GM20431 (cell line): ENCODE data around the gene CA11.

Source experiments
- in situ Hi-C: fragments of 300-500 bp; cut with MseI, MboI; formaldehyde crosslinking; loops from one replicate; pipeline ENCODE4 v1.15.0; 2020; ENCODE audit warnings: low sequenced_read_pairs; ENCODE audit not compliant: unreplicated experiment

The CA11 gene

GRCh38 chr19:48596679-48597465 is 49.1 kb downstream of the CA11 start:
- in situ Hi-C loops, result no loop called here

- in situ Hi-C loops, result no loop called here
Measured at GRCh38 chr19:48596237-48596636, 49.8 kb downstream of the CA11 start.

- in situ Hi-C loops, result no loop called here
Measured at GRCh38 chr19:48595833-48596232, 50.2 kb downstream of the CA11 start.

- in situ Hi-C loops, result no loop called here
Measured at GRCh38 chr19:48595171-48595570, 50.8 kb downstream of the CA11 start.

- in situ Hi-C loops, result no loop called here
Measured at GRCh38 chr19:48591021-48591420, 55.0 kb downstream of the CA11 start.

- in situ Hi-C loops, result no loop called here
Measured at GRCh38 chr19:48588670-48589401, 57.2 kb downstream of the CA11 start.
